Adipocyte (in vitro differentiated cells): Measurements from ENCODE around the gene ARHGAP26.

Source experiments
- DNase-seq: peaks from one replicate; pipeline ENCODE4 v3.0.0-alpha.2; 2015; ENCODE audit warnings: low read depth
- H3K27me3 ChIP-seq: replicated peaks from 2 replicates; pipeline ENCODE4 v1.7.0; 2013; ENCODE audit warnings: mild to moderate bottlenecking, low read length, moderate library complexity; ENCODE audit not compliant: control insufficient read depth, insufficient read depth
- H3K36me3 ChIP-seq: 2 replicates; pipeline ENCODE4 v1.7.0; 2013; ENCODE audit warnings: low read length, mild to moderate bottlenecking, moderate library complexity; ENCODE audit not compliant: control insufficient read depth, insufficient read depth, severe bottlenecking
- H3K4me1 ChIP-seq: 2 replicates; pipeline ENCODE4 v1.7.0; 2013; ENCODE audit warnings: mild to moderate bottlenecking, low read length, moderate library complexity; ENCODE audit not compliant: control insufficient read depth, insufficient read depth
- H3K4me3 ChIP-seq: 2 replicates; pipeline ENCODE4 v1.7.0; 2013; ENCODE audit warnings: mild to moderate bottlenecking, low read length, moderate library complexity
- H3K9ac ChIP-seq: 2 replicates; pipeline ENCODE4 v1.7.0; 2013; ENCODE audit warnings: mild to moderate bottlenecking, low read length, moderate library complexity
- H3K9me3 ChIP-seq: 2 replicates; pipeline ENCODE4 v1.7.0; 2013; ENCODE audit warnings: mild to moderate bottlenecking, low read length, moderate library complexity; ENCODE audit not compliant: control insufficient read depth

ARHGAP26 gene

DNA sequence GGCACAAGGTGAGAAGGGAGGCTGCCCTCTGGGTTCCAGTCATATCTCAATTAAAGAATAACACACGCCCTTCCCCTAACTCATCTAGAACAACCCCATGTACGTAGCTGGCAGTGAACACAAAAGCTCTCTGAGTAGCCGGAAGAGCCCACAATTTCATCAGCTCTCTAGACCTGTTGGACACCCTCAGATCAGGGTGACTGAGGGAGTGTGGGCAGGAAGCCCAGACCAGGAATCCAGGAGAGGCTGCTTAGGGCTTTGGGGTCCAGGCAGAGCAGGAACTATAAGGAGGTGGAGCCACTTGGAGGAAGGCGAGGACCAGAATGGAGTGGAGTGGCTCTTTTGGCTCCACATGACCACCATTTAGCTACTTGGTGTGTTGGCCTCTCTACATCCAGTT lies 395.9 kb downstream of the ARHGAP26 start:
- Histone ChIP-seq H3K4me1 (peaks cover 11% of the 10 kb centered on the region), H3K9me3 (no peaks in the 10 kb centered on the region), H3K27me3 (no peaks in the 10 kb centered on the region), H3K9ac (no peak overlapping the region), H3K4me3 (no peak overlapping the region), H3K36me3 (no peaks in the 10 kb centered on the region)
- no peak for DNase-seq

GRCh38 chr5:143166661-143167420 lies 396.7 kb downstream of the ARHGAP26 start:
- Histone ChIP-seq H3K9me3 (no peaks in the 10 kb centered on the region), H3K4me1 (peaks cover 5% of the 10 kb centered on the region), H3K4me3 (no peak overlapping the region), H3K9ac (no peak overlapping the region), H3K27me3 (no peaks in the 10 kb centered on the region), H3K36me3 (no peaks in the 10 kb centered on the region)
- DNase-seq, result no peak

DNA sequence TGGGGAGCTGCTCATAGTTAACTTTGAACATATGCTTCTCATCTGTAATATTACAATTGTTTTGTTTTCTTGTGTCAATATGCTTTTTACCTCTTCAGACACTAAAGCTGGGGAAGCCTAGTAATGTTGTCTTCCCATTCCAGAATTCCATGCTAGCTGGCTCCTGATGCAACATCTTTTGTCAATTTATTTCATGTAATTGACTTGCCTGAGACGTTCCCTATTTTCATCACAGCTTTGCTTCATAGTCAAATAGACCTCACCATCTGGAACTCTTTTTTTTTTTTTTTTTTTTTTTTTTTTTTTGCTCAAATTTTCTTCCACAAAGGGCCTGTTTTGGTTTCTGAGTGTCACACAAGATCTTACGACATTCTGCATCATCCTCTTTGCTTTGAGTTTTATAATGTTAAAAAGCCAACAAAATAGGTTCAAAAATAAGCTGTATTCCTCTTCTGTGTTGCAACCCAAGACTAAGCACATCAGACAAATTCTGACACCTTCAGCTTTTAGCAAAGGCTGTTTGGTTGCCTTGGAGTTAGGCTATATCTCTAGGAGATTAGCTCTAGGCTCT lies 398.1 kb downstream of the ARHGAP26 start:
- Histone ChIP-seq H3K36me3 (no peaks in the 10 kb centered on the region), H3K9ac (no peak overlapping the region), H3K4me1 (no peaks in the 10 kb centered on the region), H3K4me3 (no peak overlapping the region), H3K27me3 (no peaks in the 10 kb centered on the region), H3K9me3 (no peaks in the 10 kb centered on the region)
- peak; percentile 71 for DNase-seq

DNA sequence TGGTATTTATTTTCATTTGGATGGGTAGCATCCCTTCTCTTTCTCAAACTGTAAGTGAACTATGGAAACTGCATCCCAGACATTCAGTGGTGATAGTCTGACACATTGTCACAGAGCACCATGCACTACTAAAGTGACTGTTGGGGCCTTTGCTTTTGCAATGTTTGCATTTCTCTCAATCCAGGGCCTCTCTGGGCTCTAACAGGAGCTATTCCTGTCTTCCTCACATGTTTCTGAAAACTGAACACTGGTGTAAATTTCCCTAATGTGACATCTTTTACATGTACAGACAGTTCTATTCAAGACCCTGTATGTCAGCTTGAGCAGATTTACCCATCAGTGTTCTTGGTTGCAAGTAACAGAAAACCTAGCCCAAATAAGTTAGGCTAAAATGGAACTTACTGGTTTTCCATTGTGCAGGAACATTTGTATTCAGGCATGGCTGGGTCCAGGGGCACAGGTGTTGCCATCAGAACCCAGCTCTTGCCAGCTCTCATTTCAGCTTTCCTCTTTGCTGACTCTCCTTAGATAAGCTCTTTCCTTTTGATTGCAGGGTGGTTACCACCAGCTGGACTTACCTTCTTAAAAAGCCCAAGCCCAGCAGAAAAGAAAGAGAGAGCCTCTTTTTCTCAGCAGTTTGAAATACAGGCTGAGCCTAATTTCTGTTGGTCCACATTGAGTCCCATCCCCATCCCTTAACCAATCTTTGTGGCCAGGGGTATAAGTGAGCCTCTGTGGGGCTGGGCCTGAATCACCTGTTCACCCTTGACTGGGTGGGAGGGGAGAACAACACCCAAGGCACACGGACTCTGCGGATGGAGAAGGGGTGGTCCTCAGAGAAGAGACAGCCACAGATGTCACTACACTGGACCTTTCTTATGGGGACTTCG lies 399.0 kb downstream of the ARHGAP26 start:
- no peak overlapping the region for H3K9ac ChIP-seq
- H3K27me3 ChIP-seq, result no peaks in the 10 kb centered on the region
- H3K4me3 ChIP-seq, result no peak overlapping the region
- no peaks in the 10 kb centered on the region for H3K9me3 ChIP-seq
- no peak for DNase-seq
- no peaks in the 10 kb centered on the region for H3K36me3 ChIP-seq
- no peaks in the 10 kb centered on the region for H3K4me1 ChIP-seq

DNA sequence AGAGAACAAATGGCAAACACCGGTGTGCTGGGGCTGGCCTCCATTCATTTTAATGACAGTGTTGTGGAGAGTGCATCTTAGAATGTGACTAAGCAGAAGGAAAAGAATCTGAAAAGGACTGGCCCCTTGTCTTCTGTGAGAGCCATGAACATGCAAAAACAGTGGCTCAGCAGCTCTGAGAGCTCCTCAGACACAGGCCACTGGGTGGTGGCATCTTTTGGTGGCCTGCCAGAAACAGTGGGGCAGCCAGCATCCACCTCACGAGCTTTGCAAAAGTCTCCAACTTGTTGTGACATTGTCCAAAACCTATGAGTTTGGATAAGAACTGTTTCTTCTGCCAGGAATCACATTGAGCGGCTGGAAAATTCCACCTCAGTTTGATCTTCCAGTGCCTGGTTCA lies 399.9 kb downstream of the ARHGAP26 start:
- no peaks in the 10 kb centered on the region for H3K27me3 ChIP-seq
- H3K4me3 ChIP-seq, result no peak overlapping the region
- H3K9ac ChIP-seq, result no peak overlapping the region
- H3K9me3 ChIP-seq, result no peaks in the 10 kb centered on the region
- no peaks in the 10 kb centered on the region for H3K4me1 ChIP-seq
- no peak for DNase-seq
- H3K36me3 ChIP-seq, result no peaks in the 10 kb centered on the region

GRCh38 chr5:143170977-143171376 lies 400.8 kb downstream of the ARHGAP26 start:
- Histone ChIP-seq H3K9ac (no peak overlapping the region), H3K9me3 (no peaks in the 10 kb centered on the region), H3K4me3 (no peak overlapping the region), H3K27me3 (no peaks in the 10 kb centered on the region), H3K4me1 (no peaks in the 10 kb centered on the region), H3K36me3 (no peaks in the 10 kb centered on the region)
- no peak for DNase-seq

GRCh38 chr5:143172739-143173138 lies 402.6 kb downstream of the ARHGAP26 start:
- Histone ChIP-seq H3K27me3 (no peaks in the 10 kb centered on the region), H3K9ac (no peak overlapping the region), H3K36me3 (no peaks in the 10 kb centered on the region), H3K4me3 (no peak overlapping the region), H3K4me1 (peaks cover 11% of the 10 kb centered on the region), H3K9me3 (no peaks in the 10 kb centered on the region)
- DNase-seq, result no peak

DNA sequence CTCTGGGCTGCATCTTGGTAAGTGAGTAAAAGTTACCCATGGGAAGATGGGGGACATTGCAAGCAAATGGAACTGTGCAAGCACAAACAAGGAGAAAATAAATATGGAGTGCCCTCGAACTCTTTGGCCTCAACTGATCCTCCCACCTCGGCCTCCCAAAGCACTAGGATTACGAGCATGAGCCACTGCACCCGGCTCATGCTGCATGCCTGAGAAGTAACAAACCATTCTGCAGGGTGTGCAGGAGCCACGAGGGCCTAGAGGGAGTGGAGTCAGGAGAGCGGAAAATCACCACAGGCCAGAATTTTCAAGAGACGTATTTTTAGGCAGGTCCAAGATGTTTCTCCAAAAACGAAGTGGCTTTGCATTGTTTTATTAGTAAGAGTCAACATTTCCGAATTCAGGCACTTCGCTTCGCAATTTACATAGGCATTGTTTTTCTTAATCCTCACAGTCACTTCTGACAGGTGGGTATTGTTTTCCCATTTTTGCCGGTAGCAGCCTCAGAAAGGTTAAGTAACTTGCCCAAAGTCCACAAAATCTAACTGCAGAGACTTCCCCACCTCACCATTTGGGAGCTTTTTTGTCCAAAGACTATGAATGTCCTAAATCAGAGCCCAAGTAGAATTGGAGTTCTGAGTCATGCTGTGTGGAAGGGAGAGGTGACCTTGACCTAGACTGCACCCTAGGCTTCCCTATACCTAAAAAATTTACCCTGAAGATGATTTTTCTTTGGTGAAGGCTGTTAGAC lies 403.1 kb downstream of the ARHGAP26 start:
- Histone ChIP-seq H3K36me3 (no peaks in the 10 kb centered on the region), H3K9ac (no peak overlapping the region), H3K4me1 (peaks cover 11% of the 10 kb centered on the region), H3K9me3 (no peaks in the 10 kb centered on the region), H3K27me3 (no peaks in the 10 kb centered on the region), H3K4me3 (no peak overlapping the region)
- DNase-seq, result no peak

GRCh38 chr5:143174714-143175398 lies 404.7 kb downstream of the ARHGAP26 start:
- no peaks in the 10 kb centered on the region for H3K27me3 ChIP-seq
- no peak for DNase-seq
- H3K4me1 ChIP-seq, result peaks cover 11% of the 10 kb centered on the region

GRCh38 chr5:143176048-143176447 lies 405.9 kb downstream of the ARHGAP26 start:
- Histone ChIP-seq H3K4me1 (peaks cover 11% of the 10 kb centered on the region), H3K36me3 (no peaks in the 10 kb centered on the region), H3K9ac (no peak overlapping the region), H3K9me3 (no peaks in the 10 kb centered on the region), H3K27me3 (no peaks in the 10 kb centered on the region), H3K4me3 (no peak overlapping the region)
- no peak for DNase-seq

More at GRCh38 chr5:143174714-143175398, 404.7 kb downstream of the ARHGAP26 start:
- Histone ChIP-seq H3K36me3 (no peaks in the 10 kb centered on the region), H3K4me3 (no peak overlapping the region), H3K9me3 (no peaks in the 10 kb centered on the region), H3K9ac (no peak overlapping the region)
